ENCODE data around the gene SLBP.

The SLBP gene

DNA sequence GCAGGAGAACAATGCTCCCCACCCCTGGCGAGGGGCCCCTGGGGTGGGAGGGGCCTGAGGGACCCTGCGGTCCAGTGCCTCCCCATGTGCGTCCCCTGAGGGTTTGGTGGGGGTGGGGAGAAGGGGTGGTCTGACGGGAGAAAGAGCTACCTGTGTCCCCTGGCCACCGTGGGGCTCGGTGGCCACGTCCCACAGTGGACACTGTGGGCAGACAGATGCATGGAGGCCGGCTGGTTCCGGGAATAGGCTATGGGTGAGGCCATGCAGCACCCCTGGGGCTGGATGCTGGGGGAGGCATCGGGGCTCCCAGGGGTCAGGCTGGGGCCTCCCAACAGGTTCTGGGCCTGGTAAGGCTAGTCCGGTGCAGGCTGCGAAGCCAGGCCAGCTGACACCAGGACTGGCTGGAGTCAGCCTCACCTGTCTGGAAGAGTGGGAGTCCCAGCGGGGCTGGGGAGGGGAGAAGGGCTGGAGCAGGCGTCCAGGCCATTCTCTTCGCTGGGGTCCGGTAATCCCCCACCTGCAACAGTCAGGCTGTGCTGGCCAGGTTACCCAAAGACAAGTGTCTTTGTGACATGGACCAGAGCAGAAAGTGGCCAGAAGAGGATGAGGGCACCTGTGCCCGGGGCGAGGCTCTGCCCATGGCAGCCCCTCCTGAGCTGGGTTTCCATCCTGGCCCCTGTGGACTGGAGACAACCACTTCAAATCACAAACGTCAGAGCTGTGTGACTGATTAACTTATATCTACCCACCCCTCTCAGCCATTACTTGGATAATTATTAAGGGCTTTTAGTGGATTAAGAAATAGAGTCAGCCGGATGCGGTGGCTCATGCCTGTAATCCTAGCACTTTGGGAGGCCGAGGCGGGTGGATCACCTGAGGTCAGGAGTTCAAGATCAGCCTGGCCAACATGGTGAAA is 26.6 kb downstream of the SLBP start:
- no peaks in the 10 kb centered on the region for H3K79me2 ChIP-seq (ENCODE audit: insufficient read depth, low read length)
- no peaks in the 10 kb centered on the region for H3K9me3 ChIP-seq (ENCODE audit: insufficient read depth, low read length)
- peaks cover 22% of the 10 kb centered on the region for H3F3A ChIP-seq (ENCODE audit: insufficient read depth)
- no peak overlapping the region for H3K4me3 ChIP-seq (ENCODE audit: insufficient read depth, low read length, poor library complexity, severe bottlenecking)
- no peaks in the 10 kb centered on the region for H3K36me3 ChIP-seq (ENCODE audit: low read length)
- no peak for TF ChIP-seq EZH2phosphoT487 (conservative IDR thresholded peaks at IDR 0.05; ENCODE audit: low read length)
- TF ChIP-seq, protein P1, sequence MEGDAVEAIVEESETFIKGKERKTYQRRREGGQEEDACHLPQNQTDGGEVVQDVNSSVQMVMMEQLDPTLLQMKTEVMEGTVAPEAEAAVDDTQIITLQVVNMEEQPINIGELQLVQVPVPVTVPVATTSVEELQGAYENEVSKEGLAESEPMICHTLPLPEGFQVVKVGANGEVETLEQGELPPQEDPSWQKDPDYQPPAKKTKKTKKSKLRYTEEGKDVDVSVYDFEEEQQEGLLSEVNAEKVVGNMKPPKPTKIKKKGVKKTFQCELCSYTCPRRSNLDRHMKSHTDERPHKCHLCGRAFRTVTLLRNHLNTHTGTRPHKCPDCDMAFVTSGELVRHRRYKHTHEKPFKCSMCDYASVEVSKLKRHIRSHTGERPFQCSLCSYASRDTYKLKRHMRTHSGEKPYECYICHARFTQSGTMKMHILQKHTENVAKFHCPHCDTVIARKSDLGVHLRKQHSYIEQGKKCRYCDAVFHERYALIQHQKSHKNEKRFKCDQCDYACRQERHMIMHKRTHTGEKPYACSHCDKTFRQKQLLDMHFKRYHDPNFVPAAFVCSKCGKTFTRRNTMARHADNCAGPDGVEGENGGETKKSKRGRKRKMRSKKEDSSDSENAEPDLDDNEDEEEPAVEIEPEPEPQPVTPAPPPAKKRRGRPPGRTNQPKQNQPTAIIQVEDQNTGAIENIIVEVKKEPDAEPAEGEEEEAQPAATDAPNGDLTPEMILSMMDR (IDR thresholded peaks at IDR 0.05; ENCODE audit: insufficient read depth, low read length, poor library complexity, severe bottlenecking), result no peak
- H3K4me2 ChIP-seq (ENCODE audit: low read depth, low read length, poor library complexity, severe bottlenecking), result no peak overlapping the region
- no peak overlapping the region for H2AFZ ChIP-seq (ENCODE audit: low read depth, low read length, severe bottlenecking)
- no peak overlapping the region for H3K27ac ChIP-seq (ENCODE audit: low read depth, low read length)
- no peaks in the 10 kb centered on the region for H4K20me1 ChIP-seq (ENCODE audit: low read depth, low read length)
- H3K9ac ChIP-seq (ENCODE audit: low read length), result no peak overlapping the region
- H3K9me2 ChIP-seq (replicated peaks; ENCODE audit: insufficient read depth, low read length), result no peaks in the 10 kb centered on the region
- H3K27me3 ChIP-seq (ENCODE audit: low read length), result no peaks in the 10 kb centered on the region

DNA sequence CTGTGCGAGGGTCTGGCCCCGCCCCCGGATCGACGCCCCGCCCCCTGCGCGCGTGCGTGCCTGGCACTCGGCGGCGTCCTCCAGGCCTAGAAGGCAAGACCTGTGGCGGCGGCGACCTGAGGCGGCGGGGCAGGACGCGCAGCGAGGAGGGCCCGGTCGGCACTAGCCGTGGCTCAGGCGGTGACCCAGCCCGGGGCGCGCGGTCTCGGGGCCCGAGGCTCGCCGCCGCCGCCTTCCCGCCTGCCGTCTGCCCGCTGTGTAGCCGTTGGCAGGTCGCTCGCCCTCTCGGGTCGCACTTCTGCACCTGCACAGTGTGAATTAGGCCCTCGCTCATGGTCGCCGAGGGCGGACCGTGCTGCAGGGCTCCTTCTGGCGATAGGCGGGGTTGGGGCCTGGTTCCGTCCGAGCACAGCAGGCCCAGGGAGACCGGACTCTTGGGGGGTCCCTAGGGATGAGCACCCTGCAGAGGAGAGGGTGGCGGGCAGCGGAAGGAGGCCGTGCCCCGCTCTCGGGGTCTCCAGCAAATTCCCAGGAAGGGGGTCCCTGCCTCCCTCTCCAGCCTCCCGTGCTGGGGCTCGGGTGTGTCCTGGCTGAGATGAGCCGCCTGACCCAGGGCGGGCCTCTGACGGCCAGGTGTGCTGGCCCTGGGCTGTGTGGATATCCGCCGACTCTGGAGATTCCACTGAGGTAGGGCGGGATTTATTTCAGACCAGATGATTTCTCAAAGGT is 27.4 kb downstream of the SLBP start:
- Histone ChIP-seq H3K4me3 (ENCODE audit: insufficient read depth, low read length, poor library complexity, severe bottlenecking) (no peak overlapping the region), H3K27me3 (ENCODE audit: low read length) (no peaks in the 10 kb centered on the region), H3K36me3 (ENCODE audit: low read length) (no peaks in the 10 kb centered on the region), H3K4me2 (ENCODE audit: low read depth, low read length, poor library complexity, severe bottlenecking) (peak overlapping the region; percentile 17), H3K9ac (ENCODE audit: low read length) (0 out of 2 replicates have a peak overlapping the region, but pooled peaks have one; percentile 24), H3K9me2 (replicated peaks; ENCODE audit: insufficient read depth, low read length) (no peaks in the 10 kb centered on the region), H3K79me2 (ENCODE audit: insufficient read depth, low read length) (no peaks in the 10 kb centered on the region), H2AFZ (ENCODE audit: low read depth, low read length, severe bottlenecking) (no peak overlapping the region), H3K27ac (ENCODE audit: low read depth, low read length) (no peak overlapping the region), H3F3A (ENCODE audit: insufficient read depth) (peaks cover 20% of the 10 kb centered on the region), H4K20me1 (ENCODE audit: low read depth, low read length) (no peaks in the 10 kb centered on the region), H3K9me3 (ENCODE audit: insufficient read depth, low read length) (no peaks in the 10 kb centered on the region)
- TF ChIP-seq, protein P1 (IDR thresholded peaks at IDR 0.05; ENCODE audit: insufficient read depth, low read length, poor library complexity, severe bottlenecking), result no peak
- TF ChIP-seq EZH2phosphoT487 (conservative IDR thresholded peaks at IDR 0.05; ENCODE audit: low read length), result no peak

GRCh38 chr4:1683736-1684505 is 28.2 kb downstream of the SLBP start, which contains the start of gene FAM53A:
TSS of gene FAM53A (minus strand) at chr4:1684313. CDS start at chr4:1668741, 15,572 bp downstream.
- Histone ChIP-seq H3K9me3 (ENCODE audit: insufficient read depth, low read length) (no peaks in the 10 kb centered on the region), H3K4me3 (ENCODE audit: insufficient read depth, low read length, poor library complexity, severe bottlenecking) (peak within 1 kb of the TSS; percentile 46), H3K79me2 (ENCODE audit: insufficient read depth, low read length) (no peaks in the 10 kb centered on the region), H2AFZ (ENCODE audit: low read depth, low read length, severe bottlenecking) (peak within 1 kb of the TSS; percentile 8), H3K4me2 (ENCODE audit: low read depth, low read length, poor library complexity, severe bottlenecking) (peak within 1 kb of the TSS; percentile 27), H3K9me2 (replicated peaks; ENCODE audit: insufficient read depth, low read length) (no peaks in the 10 kb centered on the region), H3K27ac (ENCODE audit: low read depth, low read length) (no peak within 1 kb of the TSS), H3F3A (ENCODE audit: insufficient read depth) (peaks cover 16% of the 10 kb centered on the region), H3K9ac (ENCODE audit: low read length) (peak within 1 kb of the TSS; percentile 29; the same call in 1 of the 2 replicates), H4K20me1 (ENCODE audit: low read depth, low read length) (no peaks in the 10 kb centered on the region), H3K27me3 (ENCODE audit: low read length) (no peaks in the 10 kb centered on the region), H3K36me3 (ENCODE audit: low read length) (no peaks in the 10 kb centered on the region)
- TF ChIP-seq, protein P1 (IDR thresholded peaks at IDR 0.05; ENCODE audit: insufficient read depth, low read length, poor library complexity, severe bottlenecking), result no peak
- no peak for TF ChIP-seq EZH2phosphoT487 (conservative IDR thresholded peaks at IDR 0.05; ENCODE audit: low read length)
